SK-N-SH (cell line): Measurements from ENCODE around the gene RELN. TPM values are rescaled to one million over a fixed set of nuclear protein-coding genes. Genes with fewer than 3 reads are reported as not detected.

Experiments
- CTCF ChIA-PET: fragments of 300-600, 350-600 bp; formaldehyde crosslinking; extraction: SDS; loops from one replicate; lab custom pipeline; 2021; lab: Yijun Ruan, JAX
- POLR2A ChIA-PET: fragments of 350-600 bp; sonication (Branson Sonifier 250); formaldehyde crosslinking; extraction: SDS; loops from one replicate; lab custom pipeline; 2020; ENCODE audit warnings: antibody characterized with exemption, inconsistent platforms; lab: Yijun Ruan, JAX
- DNase-seq: peaks from one replicate; pipeline ENCODE4 v3.0.0; 2012
- H2AFZ ChIP-seq: fragments of 200-600 bp; sonication (generic); 2 replicates; pipeline ENCODE4 v1.8.1; 2016; ENCODE audit warnings: antibody characterized with exemption, mild to moderate bottlenecking, low read depth
- H3F3A ChIP-seq: fragments of 200-600 bp; sonication (generic); replicated peaks from 2 replicates; pipeline ENCODE3; 2016; ENCODE audit warnings: antibody characterized with exemption, mild to moderate bottlenecking; ENCODE audit not compliant: insufficient read depth
- H3K27ac ChIP-seq, 2 experiments: fragments of 200-500 bp in 1 of 2; fragments of 200-600 bp in 1 of 2; sonication (Bioruptor generic) in 1 of 2; sonication (generic), shearing (Covaris generic) in 1 of 2; 2 replicates each; pipeline versions ENCODE4 v1.5.1 to v1.6.1; 2014 to 2016; ENCODE audit warnings: low read depth in 2 of 2, inconsistent platforms in 1 of 2, low read length in 1 of 2, mild to moderate bottlenecking in 1 of 2, mixed read lengths in 1 of 2
- H3K27me3 ChIP-seq: fragments of 200-600 bp; sonication (generic), shearing (Covaris generic); 2 replicates; pipeline ENCODE4 v1.6.1; 2016; ENCODE audit warnings: mixed run types; ENCODE audit not compliant: insufficient read depth
- H3K36me3 ChIP-seq, 2 experiments: fragments of 200-500 bp in 1 of 2; fragments of 200-600 bp in 1 of 2; sonication (Bioruptor generic) in 1 of 2; sonication (generic) in 1 of 2; replicated peaks in 1 of 2; 2 replicates each; pipeline versions ENCODE3 to v1.5.1; 2014 to 2016; ENCODE audit warnings: low read length in 1 of 2, mild to moderate bottlenecking in 1 of 2; ENCODE audit not compliant: insufficient read depth in 2 of 2, control insufficient read depth in 1 of 2
- H3K4me1 ChIP-seq, 2 experiments: fragments of 200-500 bp in 1 of 2; fragments of 200-600 bp in 1 of 2; sonication (Bioruptor generic) in 1 of 2; sonication (generic), shearing (Covaris generic) in 1 of 2; 2 replicates each; pipeline versions ENCODE4 v1.5.1 to v1.6.1; 2014 to 2016; ENCODE audit warnings: low read depth in 1 of 2, low read length in 1 of 2, mixed run types in 1 of 2; ENCODE audit not compliant: insufficient read depth in 2 of 2, control insufficient read depth in 1 of 2
- H3K4me2 ChIP-seq: fragments of 200-600 bp; sonication (generic), shearing (Covaris generic); 2 replicates; pipeline ENCODE4 v1.6.1; 2017; ENCODE audit warnings: mixed run types
- H3K4me3 ChIP-seq, 2 experiments: fragments of 200-500 bp in 1 of 2; fragments of 200-600 bp in 1 of 2; sonication (Bioruptor generic) in 1 of 2; sonication (generic), shearing (Covaris generic) in 1 of 2; 2 replicates each; pipeline versions ENCODE4 v1.5.1 to v1.8.1; 2014 to 2016; ENCODE audit warnings: low read depth in 2 of 2, inconsistent platforms in 1 of 2, low read length in 1 of 2, mild to moderate bottlenecking in 1 of 2, mixed read lengths in 1 of 2, moderate library complexity in 1 of 2
- H3K79me2 ChIP-seq: fragments of 200-600 bp; sonication (generic); 2 replicates; pipeline ENCODE4 v1.8.1; 2017; ENCODE audit warnings: mild to moderate bottlenecking; ENCODE audit not compliant: insufficient read depth
- H3K9ac ChIP-seq: fragments of 200-600 bp; sonication (generic); 2 replicates; pipeline ENCODE4 v1.6.1; 2017; ENCODE audit warnings: mixed run types
- H3K9me2 ChIP-seq: fragments of 200-600 bp; sonication (generic); 2 replicates; pipeline ENCODE4 v1.6.1; 2017; ENCODE audit warnings: mixed run types
- H3K9me3 ChIP-seq: fragments of 200-600 bp; sonication (generic); 2 replicates; pipeline ENCODE4 v1.6.1; 2017; ENCODE audit warnings: mixed run types, mild to moderate bottlenecking, moderate library complexity
- H4K20me1 ChIP-seq: fragments of 200-600 bp; sonication (generic); 2 replicates; pipeline ENCODE4 v1.6.1; 2017; ENCODE audit warnings: mild to moderate bottlenecking, mixed run types; ENCODE audit not compliant: insufficient read depth
- EP300 ChIP-seq, 2 experiments: IDR thresholded peaks; 2 replicates each; pipeline versions ENCODE4 v1.4.0 to v1.6.1; 2012; ENCODE audit warnings: borderline replicate concordance in 1 of 2, low read depth in 1 of 2, low read length in 1 of 2
- EZH2phosphoT487 ChIP-seq: fragments of 200-600 bp; sonication (generic); IDR thresholded peaks from 2 replicates; pipeline ENCODE4 v1.6.1; 2017; ENCODE audit warnings: low read depth, mixed run types, mild to moderate bottlenecking, antibody characterized with exemption, moderate library complexity, borderline replicate concordance
- FOSL2 ChIP-seq: IDR thresholded peaks from 2 replicates; pipeline ENCODE4 v1.4.0; 2012; ENCODE audit warnings: low read depth, mild to moderate bottlenecking, moderate library complexity, borderline replicate concordance
- GATA2 ChIP-seq: sonication (generic); formaldehyde crosslinking; IDR thresholded peaks from 2 replicates; pipeline ENCODE4 v1.5.0; 2020; ENCODE audit warnings: mild to moderate bottlenecking, missing genetic modification reagents
- JUND ChIP-seq: IDR thresholded peaks from 2 replicates; pipeline ENCODE4 v1.4.0; 2012
- NFIC ChIP-seq: IDR thresholded peaks from 2 replicates; pipeline ENCODE4 v1.4.0; 2012; ENCODE audit warnings: borderline replicate concordance
- NRF1 ChIP-seq: IDR thresholded peaks from 2 replicates; pipeline ENCODE4 v1.6.1; 2012; ENCODE audit warnings: low read depth, mild to moderate bottlenecking, low read length
- PBX3 ChIP-seq: IDR thresholded peaks from 2 replicates; pipeline ENCODE4; 2012
- RXRA ChIP-seq: IDR thresholded peaks from 2 replicates; pipeline ENCODE4 v1.4.0; 2012; ENCODE audit warnings: low read depth, mild to moderate bottlenecking, borderline replicate concordance
- SIN3A ChIP-seq: IDR thresholded peaks from 2 replicates; pipeline ENCODE4 v1.6.1; 2012; ENCODE audit warnings: low read depth, mild to moderate bottlenecking, low read length, moderate library complexity, borderline replicate concordance
- SMC3 ChIP-seq: IDR thresholded peaks from 2 replicates; pipeline ENCODE4 v1.6.1; 2012; ENCODE audit warnings: low read depth, low read length, improper control_type of control experiment
- TAF1 ChIP-seq: IDR thresholded peaks from 2 replicates; pipeline ENCODE4 v1.6.1; 2012; ENCODE audit warnings: low read depth, mild to moderate bottlenecking, low read length, moderate library complexity, borderline replicate concordance
- TCF12 ChIP-seq: IDR thresholded peaks from 2 replicates; pipeline ENCODE4 v1.4.0; 2012
- USF1 ChIP-seq: IDR thresholded peaks from 2 replicates; pipeline ENCODE4 v1.4.0; 2012; ENCODE audit warnings: low read depth, borderline replicate concordance
- WGBS: methylation state at CpG from one replicate; pipeline ENCODE4 v1.1.6; 2017; ENCODE audit warnings: low lambda C conversion rate; 5-methylcytosine and 5-hydroxymethylcytosine counted together
- polyA plus RNA-seq, 3 experiments: library from polyadenylated mRNA; depleted of rRNA; stranded (reverse); fragments of >200 nt; gene quantifications; 2 replicates each; pipeline ENCODE4 v1.2.3, GENCODE V29; 2012
- TF ChIP-seq, protein P1 (sequence below): IDR thresholded peaks from 2 replicates; pipeline ENCODE4 v1.4.0; 2012; ENCODE audit warnings: low read depth, borderline replicate concordance
- TF ChIP-seq, protein P2 (sequence below): fragments of 150-350 bp; IDR thresholded peaks from 2 replicates; pipeline ENCODE4 v1.6.1; 2017; ENCODE audit warnings: antibody characterized with exemption, low read length, low read depth, borderline replicate concordance

The RELN gene
- polyA plus RNA-seq, 1 of the 3 experiments (the other 2 are of a cell fraction), result 0.02 TPM

DNA sequence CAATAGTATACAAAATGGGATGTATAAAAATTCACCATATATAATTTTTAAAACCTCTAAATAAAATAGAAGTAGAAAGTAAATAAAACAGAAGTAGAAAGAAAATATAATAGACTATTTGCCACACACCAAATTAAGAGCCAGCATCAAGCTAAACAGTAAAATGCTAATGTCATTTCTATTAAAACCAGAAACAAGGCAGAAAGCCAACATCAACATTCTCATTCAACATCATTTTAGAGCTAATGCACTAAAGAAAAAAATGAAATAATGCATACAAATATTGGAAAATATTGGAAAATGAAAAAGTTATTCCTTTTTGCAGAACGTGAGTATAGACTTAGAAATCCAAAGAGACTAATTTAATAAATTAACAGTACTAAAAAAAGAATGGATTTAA, 23.4 kb upstream of the RELN start:
- Histone ChIP-seq H3K36me3 (no peaks in the 10 kb centered on the region), H3K79me2 (no peaks in the 10 kb centered on the region), H4K20me1 (no peaks in the 10 kb centered on the region), H2AFZ (no peak overlapping the region), H3K4me2 (no peak overlapping the region), H3K9me2 (no peaks in the 10 kb centered on the region; the same call in 1 of the 2 replicates), H3K27me3 (no peaks in the 10 kb centered on the region), H3K4me1 (peaks cover 0 to 9% of the 10 kb centered on the region in 2 experiments; a peak in 1 of 4 replicates), H3K9ac (no peak overlapping the region), H3K9me3 (no peaks in the 10 kb centered on the region), H3K4me3 (no peak overlapping the region), H3K27ac (no peak overlapping the region; a peak in 1 of 4 replicates), H3F3A (no peaks in the 10 kb centered on the region)
- ChIA-PET CTCF (interaction anchor here (1.5 kb wide), 1 partner anchor 23 kb away, joined by 4 read pairs; no protein-coding TSS in a partner anchor), POLR2A (no interaction called here)
- WGBS, result 14% methylated on average over 1 of the region's 1 CpG
- no peak for TF ChIP-seq NRF1
- no peak for TF ChIP-seq EZH2phosphoT487
- TF ChIP-seq EP300 (IDR thresholded peaks at IDR 0.05; ENCODE audit: borderline replicate concordance in 1 of 2, low read depth in 1 of 2, low read length in 1 of 2), result no peak
- TF ChIP-seq JUND, result no peak
- TF ChIP-seq TCF12, result no peak
- TF ChIP-seq, protein P1, sequence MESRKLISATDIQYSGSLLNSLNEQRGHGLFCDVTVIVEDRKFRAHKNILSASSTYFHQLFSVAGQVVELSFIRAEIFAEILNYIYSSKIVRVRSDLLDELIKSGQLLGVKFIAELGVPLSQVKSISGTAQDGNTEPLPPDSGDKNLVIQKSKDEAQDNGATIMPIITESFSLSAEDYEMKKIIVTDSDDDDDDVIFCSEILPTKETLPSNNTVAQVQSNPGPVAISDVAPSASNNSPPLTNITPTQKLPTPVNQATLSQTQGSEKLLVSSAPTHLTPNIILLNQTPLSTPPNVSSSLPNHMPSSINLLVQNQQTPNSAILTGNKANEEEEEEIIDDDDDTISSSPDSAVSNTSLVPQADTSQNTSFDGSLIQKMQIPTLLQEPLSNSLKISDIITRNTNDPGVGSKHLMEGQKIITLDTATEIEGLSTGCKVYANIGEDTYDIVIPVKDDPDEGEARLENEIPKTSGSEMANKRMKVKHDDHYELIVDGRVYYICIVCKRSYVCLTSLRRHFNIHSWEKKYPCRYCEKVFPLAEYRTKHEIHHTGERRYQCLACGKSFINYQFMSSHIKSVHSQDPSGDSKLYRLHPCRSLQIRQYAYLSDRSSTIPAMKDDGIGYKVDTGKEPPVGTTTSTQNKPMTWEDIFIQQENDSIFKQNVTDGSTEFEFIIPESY, result no peak
- no peak for TF ChIP-seq NFIC
- TF ChIP-seq, protein P2, sequence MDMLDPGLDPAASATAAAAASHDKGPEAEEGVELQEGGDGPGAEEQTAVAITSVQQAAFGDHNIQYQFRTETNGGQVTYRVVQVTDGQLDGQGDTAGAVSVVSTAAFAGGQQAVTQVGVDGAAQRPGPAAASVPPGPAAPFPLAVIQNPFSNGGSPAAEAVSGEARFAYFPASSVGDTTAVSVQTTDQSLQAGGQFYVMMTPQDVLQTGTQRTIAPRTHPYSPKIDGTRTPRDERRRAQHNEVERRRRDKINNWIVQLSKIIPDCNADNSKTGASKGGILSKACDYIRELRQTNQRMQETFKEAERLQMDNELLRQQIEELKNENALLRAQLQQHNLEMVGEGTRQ, result no peak
- TF ChIP-seq GATA2 (CRISPR knock-in tag), result no peak
- TF ChIP-seq FOSL2, result no peak
- TF ChIP-seq SMC3, result no peak
- no peak for TF ChIP-seq TAF1
- no peak for TF ChIP-seq PBX3
- no peak for DNase-seq

- DNase-seq, result no peak
- ChIA-PET CTCF (interaction anchor here (1.2 to 1.5 kb wide), 2 partner anchors 11 to 22 kb away, joined by 3 to 4 read pairs; no protein-coding TSS in a partner anchor), POLR2A (no interaction called here)
- 21% methylated on average over 2 of the region's 2 CpGs for WGBS
- no peak overlapping the region for H2AFZ ChIP-seq
- no peak overlapping the region for H3K9ac ChIP-seq
- H3K27me3 ChIP-seq, result no peaks in the 10 kb centered on the region
- H3K36me3 ChIP-seq, result no peaks in the 10 kb centered on the region
- no peak overlapping the region for H3K4me2 ChIP-seq
- no peaks in the 10 kb centered on the region for H3K9me3 ChIP-seq
- H3K4me3 ChIP-seq, result no peak overlapping the region
- peaks cover 0 to 9% of the 10 kb centered on the region in 2 experiments; a peak in 1 of 4 replicates for H3K4me1 ChIP-seq
- H3K79me2 ChIP-seq, result no peaks in the 10 kb centered on the region
- H3F3A ChIP-seq, result no peaks in the 10 kb centered on the region
- no peaks in the 10 kb centered on the region for H4K20me1 ChIP-seq
- H3K9me2 ChIP-seq, result no peaks in the 10 kb centered on the region; the same call in 1 of the 2 replicates
- no peak overlapping the region for H3K27ac ChIP-seq
- TF ChIP-seq USF1 (no peak), RXRA (no peak), NFIC (no peak), SIN3A (no peak), PBX3 (no peak), FOSL2 (no peak)
- TF ChIP-seq, protein P1, result no peak
Observed at GRCh38 chr7:104011829-104012228, 22.4 kb upstream of the RELN start.
